Left lung (tissue), 10 donors: ENCODE measurements around the gene CNDP2. TPM values are rescaled to one million over a fixed set of nuclear protein-coding genes. Genes with fewer than 3 reads are reported as not detected.

Experiments
- ATAC-seq: fragments of 200-7000 bp; cut with Tn5 transposase; one replicate; pipeline ENCODE4 v1.9.1; 2020; ENCODE audit warnings: moderate library complexity
- DNase-seq, 4 donors: peaks; one replicate each; pipeline ENCODE4 v3.0.0-alpha.2; 2013 to 2020
- H3K27ac ChIP-seq, 2 donors: fragments of 200-600 bp; sonication (generic) in 1 of 2; one replicate each; pipeline versions ENCODE4 v1.5.0 to v1.8.0; 2020 to 2021
- H3K27me3 ChIP-seq, 2 donors: fragments of 200-600 bp; sonication (generic) in 1 of 2; one replicate each; pipeline versions ENCODE4 v1.5.0 to v1.8.0; 2020 to 2021
- H3K36me3 ChIP-seq, 2 donors: fragments of 200-600 bp; sonication (generic) in 1 of 2; one replicate each; pipeline versions ENCODE4 v1.5.0 to v1.8.0; 2020 to 2021
- H3K4me1 ChIP-seq, 2 donors: fragments of 200-600 bp; one replicate each; pipeline ENCODE4 v1.8.0; 2021
- H3K4me3 ChIP-seq, 2 donors: fragments of 200-600 bp; sonication (generic) in 1 of 2; one replicate each; pipeline versions ENCODE4 v1.5.0 to v1.8.0; 2020 to 2021; ENCODE audit warnings: mild to moderate bottlenecking in 1 of 2
- H3K9me3 ChIP-seq, 2 donors: fragments of 200-600 bp; sonication (generic) in 1 of 2; one replicate each; pipeline versions ENCODE4 v1.5.0 to v1.8.0; 2020 to 2021
- CTCF ChIP-seq, 2 donors: fragments of 200-600 bp; sonication (generic) in 1 of 2; IDR thresholded peaks; one replicate each; pipeline versions ENCODE4 v1.5.0 to v1.8.0; 2021; ENCODE audit warnings: antibody characterized with exemption in 2 of 2
- intact Hi-C, 2 donors: fragments of 100-400 bp; cut with DNase I; formaldehyde crosslinking; loops; one replicate each; pipeline versions ENCODE4 v1.11.2 to v1.14.2; 2022
- polyA plus RNA-seq, 6 donors: library from polyadenylated mRNA; unstranded; fragments of 120-200 nt; gene quantifications; one replicate each; pipeline ENCODE4 v1.2.1, GENCODE V29; 2013; ENCODE audit not compliant: insufficient read length in 6 of 6
- total RNA-seq, 2 donors: library from RNA; stranded (reverse); fragmentation: NEBNext Ultra II Directional; extraction: Animal tissue kit (Norgen Biotek cat#: 25700); gene quantifications; one replicate each; pipeline ENCODE4 v1.2.1, GENCODE V29; 2021
- donor health status: DM: no; HTN: yes; CAD: no.
- donor health status: DM: no; HTN: no; CAD: no.

The CNDP2 gene
- total and polyA plus RNA-seq, 8 donors, result 108 to 301 (median 129) TPM

GRCh38 chr18:74503137-74503536, 7.0 kb downstream of the CNDP2 start:
- Histone ChIP-seq H3K4me3 (no peak overlapping the region), H3K27me3 (no peaks in the 10 kb centered on the region), H3K4me1 (peaks cover 6 to 33% of the 10 kb centered on the region in 2 donors), H3K36me3 (peaks cover 6 to 73% of the 10 kb centered on the region in 2 donors), H3K9me3 (no peaks in the 10 kb centered on the region), H3K27ac (no peak overlapping the region)
- ATAC-seq, result no peak
- TF ChIP-seq CTCF (IDR thresholded peaks at IDR 0.05), result no peak
- intact Hi-C loops, result no loop called here
- DNase-seq, result no peak

- TF ChIP-seq CTCF (IDR thresholded peaks at IDR 0.05), result no peak
- H3K27me3 ChIP-seq, result no peaks in the 10 kb centered on the region
- ATAC-seq (no peak), DNase-seq (peak in 1 of 4 donors; percentile 75)
- H3K9me3 ChIP-seq, result no peaks in the 10 kb centered on the region
- no peak overlapping the region for H3K27ac ChIP-seq
- H3K36me3 ChIP-seq, result peaks cover 6 to 100% of the 10 kb centered on the region in 2 donors
- peaks cover 0 to 13% of the 10 kb centered on the region in 2 donors for H3K4me1 ChIP-seq
- intact Hi-C loops, result no loop called here
- no peak overlapping the region for H3K4me3 ChIP-seq
Observed at GRCh38 chr18:74505776-74506175, 9.6 kb downstream of the CNDP2 start.

- H3K9me3 ChIP-seq, result no peaks in the 10 kb centered on the region
- no peak for DNase-seq
- no peak for TF ChIP-seq CTCF (IDR thresholded peaks at IDR 0.05)
- H3K4me1 ChIP-seq, result peaks cover 0 to 12% of the 10 kb centered on the region in 2 donors
- H3K27ac ChIP-seq, result no peak overlapping the region
- H3K27me3 ChIP-seq, result no peaks in the 10 kb centered on the region
- intact Hi-C loops, result no loop called here
- H3K4me3 ChIP-seq, result no peak overlapping the region
- no peak for ATAC-seq
- peaks cover 3 to 100% of the 10 kb centered on the region in 2 donors for H3K36me3 ChIP-seq
Observed at GRCh38 chr18:74506448-74507084, 10.4 kb downstream of the CNDP2 start.

DNA sequence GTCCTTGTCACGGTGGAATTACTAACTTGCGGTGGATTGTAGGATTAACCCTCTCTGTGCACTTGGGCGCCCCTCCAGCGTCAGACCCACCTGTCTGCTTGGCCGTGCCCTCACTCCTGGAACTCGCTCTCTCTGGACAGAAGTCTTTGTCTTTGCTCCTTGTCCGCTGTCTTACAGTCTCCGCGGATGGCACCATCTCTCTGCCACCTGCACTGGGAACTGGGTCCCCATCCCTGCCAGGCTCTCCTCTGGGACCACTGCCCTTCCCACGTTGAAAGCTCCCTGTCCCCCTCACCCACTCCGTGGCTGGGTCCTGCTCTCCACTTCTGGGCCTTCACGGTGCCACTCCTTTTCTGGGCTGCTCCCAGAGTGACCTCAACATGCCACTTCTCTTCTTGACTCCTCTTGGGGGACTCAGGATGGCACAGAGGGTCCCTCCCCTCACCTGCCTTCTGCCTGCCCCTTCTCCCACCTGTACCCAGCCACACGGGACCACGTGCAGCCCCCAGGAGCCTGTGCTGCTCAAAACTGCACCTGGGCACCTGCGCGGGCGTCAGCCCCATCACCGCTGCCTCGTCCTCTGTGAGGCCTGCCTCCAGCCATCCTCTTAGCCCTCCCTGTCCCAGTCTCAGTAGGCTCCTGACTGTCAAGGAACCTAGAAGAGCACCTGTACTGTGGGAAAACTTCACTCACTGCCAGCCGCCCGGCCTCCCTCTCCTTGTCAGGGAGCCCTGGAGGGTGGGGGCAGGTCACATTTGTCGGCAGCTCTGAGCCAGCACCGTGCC, 11.1 kb downstream of the CNDP2 start:
- H3K36me3 ChIP-seq, result peaks cover 0 to 100% of the 10 kb centered on the region in 2 donors
- TF ChIP-seq CTCF (IDR thresholded peaks at IDR 0.05), result no peak
- no peak overlapping the region for H3K4me3 ChIP-seq
- no peak overlapping the region for H3K27ac ChIP-seq
- intact Hi-C loops, result no loop called here
- no peaks in the 10 kb centered on the region for H3K27me3 ChIP-seq
- H3K9me3 ChIP-seq, result no peaks in the 10 kb centered on the region
- ATAC-seq (no peak), DNase-seq (peak in 1 of 4 donors; percentile 61)
- H3K4me1 ChIP-seq, result peaks cover 0 to 5% of the 10 kb centered on the region in 2 donors

- Histone ChIP-seq H3K36me3 (peaks cover 0 to 100% of the 10 kb centered on the region in 2 donors), H3K9me3 (no peaks in the 10 kb centered on the region), H3K4me3 (no peak overlapping the region), H3K27ac (no peak overlapping the region), H3K27me3 (no peaks in the 10 kb centered on the region), H3K4me1 (peaks cover 0 to under 1% of the 10 kb centered on the region in 2 donors)
- DNase-seq (peak in 1 of 4 donors; percentile 67), ATAC-seq (no peak)
- intact Hi-C loops, result no loop called here
- TF ChIP-seq CTCF (IDR thresholded peaks at IDR 0.05), result no peak
Observed at GRCh38 chr18:74507927-74508326, 11.8 kb downstream of the CNDP2 start.
